22Rv1 (cell line): ENCODE results near the gene PTPRZ1.

Source experiments
- ZFX ChIP-seq: fragments of 450-650 bp; IDR thresholded peaks from 2 replicates; pipeline ENCODE4 v1.6.1; 2017; ENCODE audit warnings: antibody characterized with exemption, borderline replicate concordance
- TF ChIP-seq, protein P1 (sequence below): fragments of 450-650 bp; IDR thresholded peaks from 2 replicates; pipeline ENCODE4 v1.5.1; 2017; ENCODE audit warnings: mild to moderate bottlenecking

- TF ChIP-seq, protein P1, sequence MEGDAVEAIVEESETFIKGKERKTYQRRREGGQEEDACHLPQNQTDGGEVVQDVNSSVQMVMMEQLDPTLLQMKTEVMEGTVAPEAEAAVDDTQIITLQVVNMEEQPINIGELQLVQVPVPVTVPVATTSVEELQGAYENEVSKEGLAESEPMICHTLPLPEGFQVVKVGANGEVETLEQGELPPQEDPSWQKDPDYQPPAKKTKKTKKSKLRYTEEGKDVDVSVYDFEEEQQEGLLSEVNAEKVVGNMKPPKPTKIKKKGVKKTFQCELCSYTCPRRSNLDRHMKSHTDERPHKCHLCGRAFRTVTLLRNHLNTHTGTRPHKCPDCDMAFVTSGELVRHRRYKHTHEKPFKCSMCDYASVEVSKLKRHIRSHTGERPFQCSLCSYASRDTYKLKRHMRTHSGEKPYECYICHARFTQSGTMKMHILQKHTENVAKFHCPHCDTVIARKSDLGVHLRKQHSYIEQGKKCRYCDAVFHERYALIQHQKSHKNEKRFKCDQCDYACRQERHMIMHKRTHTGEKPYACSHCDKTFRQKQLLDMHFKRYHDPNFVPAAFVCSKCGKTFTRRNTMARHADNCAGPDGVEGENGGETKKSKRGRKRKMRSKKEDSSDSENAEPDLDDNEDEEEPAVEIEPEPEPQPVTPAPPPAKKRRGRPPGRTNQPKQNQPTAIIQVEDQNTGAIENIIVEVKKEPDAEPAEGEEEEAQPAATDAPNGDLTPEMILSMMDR = no peak
- TF ChIP-seq ZFX = no peak
These were observed 9.8 kb downstream of the PTPRZ1 start for GRCh38 chr7:121882731-121883130.
